ENCODE results near the gene SERTAD2. TPM values are rescaled to one million over a fixed set of nuclear protein-coding genes. Genes with fewer than 3 reads are reported as not detected.

The SERTAD2 gene
- 27.2 and 73.8 TPM in 2 replicates for total RNA-seq (2014; rRNA removed; shearing (Covaris generic); ENCODE audit: low replicate concordance)

DNA sequence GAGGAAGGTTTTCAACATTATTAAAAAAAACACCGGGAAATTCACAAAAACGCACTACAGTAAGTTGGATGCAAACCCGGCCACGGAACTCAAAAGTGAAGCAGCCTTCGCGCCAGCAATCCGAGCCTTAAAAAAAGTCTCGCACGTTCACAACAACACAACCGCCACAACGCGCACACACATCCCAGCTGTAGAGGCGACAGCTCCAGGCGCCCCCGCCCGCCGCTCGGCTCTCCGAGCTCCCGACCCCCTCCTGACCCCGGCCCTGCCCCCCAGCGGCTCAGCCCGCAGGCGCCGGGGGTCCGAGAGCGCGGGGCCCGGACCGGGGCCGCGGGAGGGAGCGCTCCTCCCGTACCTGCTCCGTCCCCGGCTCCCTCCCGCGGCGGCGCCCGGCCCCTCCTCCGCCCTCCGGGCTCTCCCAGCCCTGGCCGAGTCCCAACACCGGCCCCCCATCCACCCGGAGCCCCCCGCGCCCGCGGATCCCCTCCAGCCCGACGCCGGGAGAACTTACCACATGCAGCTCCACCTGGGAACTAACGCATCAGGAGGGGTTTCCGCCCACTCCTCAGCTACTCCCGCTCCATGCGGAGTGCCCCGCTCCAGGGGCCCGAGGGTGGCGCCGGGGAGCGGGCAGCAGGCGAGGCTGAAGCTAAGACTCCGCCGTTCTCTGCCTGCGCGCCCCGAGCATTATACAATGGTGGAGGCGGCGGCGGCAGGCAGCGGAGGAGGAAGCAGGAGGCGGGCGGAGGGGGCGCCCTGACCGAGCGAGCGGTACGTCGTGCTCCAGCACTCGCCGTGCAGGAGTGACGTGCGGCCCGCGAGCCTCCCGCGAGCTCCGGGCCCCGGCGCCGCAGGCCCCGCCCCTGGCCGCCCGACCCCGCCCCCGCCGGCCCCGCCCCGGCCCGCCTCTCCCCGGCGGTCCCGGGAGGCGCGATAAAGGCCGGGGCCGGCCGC lies at the start of gene SERTAD2:
Gene SERTAD2, minus strand, starts transcription at position 805 of the 954 bp plus-strand sequence. CDS start 17,042 bp downstream, outside the sequence.
- H4K20me1 ChIP-seq (ENCODE audit: insufficient read depth, low read depth, low read length), result peaks cover 43% of the 10 kb centered on the region
- no peaks in the 10 kb centered on the region for H3K36me3 ChIP-seq (ENCODE audit: insufficient read depth, low read length)
- peak within 1 kb of the TSS; percentile 83 for H3K4me3 ChIP-seq (ENCODE audit: low read length)
- H3K9ac ChIP-seq (ENCODE audit: low read length), result peak within 1 kb of the TSS; percentile 92
- no peaks in the 10 kb centered on the region for H3K27me3 ChIP-seq (ENCODE audit: low read length)
- no peaks in the 10 kb centered on the region for H3K9me2 ChIP-seq (replicated peaks; ENCODE audit: insufficient read depth, low read length)
- H3K79me2 ChIP-seq (ENCODE audit: low read length), result peaks cover 65% of the 10 kb centered on the region
- H3K4me2 ChIP-seq (ENCODE audit: low read depth, low read length, poor library complexity, severe bottlenecking), result peak within 1 kb of the TSS; percentile 92
- H3K27ac ChIP-seq (ENCODE audit: low read length), result peak within 1 kb of the TSS; percentile 96
- H2AFZ ChIP-seq (ENCODE audit: low read length), result no peak within 1 kb of the TSS
- H3K4me1 ChIP-seq (ENCODE audit: low read length), result peaks cover 79% of the 10 kb centered on the region
- peak; percentile 96 for DNase-seq
- no peaks in the 10 kb centered on the region for H3K9me3 ChIP-seq (ENCODE audit: low read length)

DNA sequence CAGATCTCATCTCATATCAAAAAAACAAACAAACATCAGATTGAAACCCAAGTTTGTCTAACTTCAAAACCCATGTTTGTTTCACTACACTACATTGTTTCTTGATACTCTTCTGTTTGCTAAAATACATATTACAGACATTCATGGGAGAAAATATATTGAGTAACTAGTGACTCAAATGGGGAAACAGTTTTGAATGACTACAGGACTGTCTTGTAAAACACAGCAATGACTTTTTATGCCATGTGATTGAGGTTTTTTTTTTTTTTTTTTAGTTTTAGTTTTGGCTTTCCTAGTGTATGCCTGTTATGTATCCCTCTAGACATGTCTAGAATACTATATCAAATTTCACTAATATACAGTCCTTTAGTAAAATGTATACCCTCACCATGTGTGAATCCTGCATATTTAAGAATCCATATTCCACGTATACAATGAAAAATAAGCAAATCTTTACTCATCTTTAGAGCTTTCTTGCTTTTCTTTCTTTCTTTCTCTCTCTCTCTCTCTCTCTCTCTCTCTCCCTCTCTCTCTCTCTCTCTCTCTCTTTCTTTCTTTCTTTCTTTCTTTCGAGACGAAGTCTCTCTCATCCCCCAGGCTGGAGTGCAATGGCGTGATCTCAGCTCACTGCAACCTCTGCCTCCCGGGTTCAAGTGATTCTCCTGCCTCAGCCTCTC lies 46.6 kb upstream of the SERTAD2 start:
- no peaks in the 10 kb centered on the region for H3K36me3 ChIP-seq (ENCODE audit: insufficient read depth, low read length)
- H3K9me3 ChIP-seq (ENCODE audit: low read length), result no peaks in the 10 kb centered on the region
- H3K9me2 ChIP-seq (replicated peaks; ENCODE audit: insufficient read depth, low read length), result no peaks in the 10 kb centered on the region
- H3K4me1 ChIP-seq (ENCODE audit: low read length), result peaks cover 64% of the 10 kb centered on the region
- peaks cover 89% of the 10 kb centered on the region for H3K79me2 ChIP-seq (ENCODE audit: low read length)
- H3K4me2 ChIP-seq (ENCODE audit: low read depth, low read length, poor library complexity, severe bottlenecking), result no peak overlapping the region
- no peaks in the 10 kb centered on the region for H4K20me1 ChIP-seq (ENCODE audit: insufficient read depth, low read depth, low read length)
- peak overlapping the region; percentile 24 for H2AFZ ChIP-seq (ENCODE audit: low read length)
- no peak for DNase-seq
- no peak overlapping the region for H3K9ac ChIP-seq (ENCODE audit: low read length)
- H3K27ac ChIP-seq (ENCODE audit: low read length), result peak overlapping the region; percentile 8; the same call in 1 of the 2 replicates
- H3K4me3 ChIP-seq (ENCODE audit: low read length), result no peak overlapping the region
- no peaks in the 10 kb centered on the region for H3K27me3 ChIP-seq (ENCODE audit: low read length)

DNA sequence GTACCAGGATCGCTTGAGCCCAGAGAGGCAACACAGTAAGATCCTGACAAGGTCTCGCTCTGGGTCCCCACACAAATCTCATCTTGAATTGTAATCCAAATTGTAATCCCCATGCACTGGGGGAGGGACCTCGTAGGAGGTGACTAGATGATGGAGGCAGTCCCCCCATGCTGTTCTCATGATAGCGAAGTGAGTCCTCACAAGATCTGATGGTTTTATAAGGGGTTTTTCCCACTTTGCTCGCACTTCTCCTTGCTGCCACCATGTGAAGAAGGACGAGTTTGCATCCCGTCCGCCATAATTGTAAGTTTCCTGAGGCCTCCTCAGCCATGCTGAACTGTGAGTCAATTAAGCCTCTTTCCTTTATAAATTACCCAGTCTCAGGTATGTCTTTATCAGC lies 46.0 kb upstream of the SERTAD2 start:
- Histone ChIP-seq H3K9me3 (ENCODE audit: low read length) (no peaks in the 10 kb centered on the region), H3K27ac (ENCODE audit: low read length) (peak overlapping the region; percentile 19), H3K79me2 (ENCODE audit: low read length) (peaks cover 86% of the 10 kb centered on the region), H3K4me1 (ENCODE audit: low read length) (peaks cover 59% of the 10 kb centered on the region), H3K9ac (ENCODE audit: low read length) (no peak overlapping the region), H4K20me1 (ENCODE audit: insufficient read depth, low read depth, low read length) (no peaks in the 10 kb centered on the region), H3K27me3 (ENCODE audit: low read length) (no peaks in the 10 kb centered on the region), H3K4me3 (ENCODE audit: low read length) (no peak overlapping the region), H3K9me2 (replicated peaks; ENCODE audit: insufficient read depth, low read length) (no peaks in the 10 kb centered on the region), H2AFZ (ENCODE audit: low read length) (peak overlapping the region; percentile 24), H3K36me3 (ENCODE audit: insufficient read depth, low read length) (no peaks in the 10 kb centered on the region), H3K4me2 (ENCODE audit: low read depth, low read length, poor library complexity, severe bottlenecking) (no peak overlapping the region)
- DNase-seq, result peak; percentile 66

DNA sequence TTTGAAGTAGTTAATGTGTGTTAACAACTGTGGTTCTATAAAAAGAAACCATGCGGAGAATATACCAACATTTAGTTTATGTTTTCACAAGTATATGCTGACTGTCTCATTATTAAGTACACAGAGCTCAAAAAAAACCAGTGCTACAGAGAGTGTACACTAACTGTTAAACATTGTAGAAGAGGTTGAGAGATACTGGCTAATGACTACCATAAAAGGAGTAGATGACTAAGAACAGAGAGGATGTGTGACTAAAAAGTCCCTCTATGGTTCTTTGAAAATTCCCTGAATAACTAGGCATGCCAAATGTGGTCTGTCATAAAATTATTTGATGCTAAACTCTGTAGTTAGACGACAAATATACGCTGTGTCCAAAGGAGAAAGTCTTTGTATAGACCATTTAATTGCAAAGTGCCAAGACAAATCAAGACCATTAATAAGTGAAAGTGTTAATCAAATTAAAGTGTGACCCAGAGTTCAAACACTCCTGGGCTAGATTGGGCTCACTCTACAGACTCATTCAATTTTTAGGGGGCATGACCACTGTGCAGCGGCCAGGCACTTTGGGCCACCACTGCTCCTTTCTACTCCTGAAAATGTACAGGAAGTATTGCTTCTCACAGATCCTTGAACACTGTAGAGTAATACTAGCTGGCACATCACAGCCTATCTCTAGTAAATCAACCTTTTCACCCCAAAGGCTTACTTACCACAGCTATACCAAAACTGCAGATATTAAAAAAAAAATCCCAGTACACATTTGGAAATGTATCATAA lies 45.1 kb upstream of the SERTAD2 start:
- no peaks in the 10 kb centered on the region for H3K27me3 ChIP-seq (ENCODE audit: low read length)
- no peaks in the 10 kb centered on the region for H3K36me3 ChIP-seq (ENCODE audit: insufficient read depth, low read length)
- no peak overlapping the region for H3K9ac ChIP-seq (ENCODE audit: low read length)
- peak overlapping the region; percentile 1 for H3K4me2 ChIP-seq (ENCODE audit: low read depth, low read length, poor library complexity, severe bottlenecking)
- peaks cover 79% of the 10 kb centered on the region for H3K79me2 ChIP-seq (ENCODE audit: low read length)
- no peaks in the 10 kb centered on the region for H4K20me1 ChIP-seq (ENCODE audit: insufficient read depth, low read depth, low read length)
- peaks cover 53% of the 10 kb centered on the region for H3K4me1 ChIP-seq (ENCODE audit: low read length)
- no peaks in the 10 kb centered on the region for H3K9me2 ChIP-seq (replicated peaks; ENCODE audit: insufficient read depth, low read length)
- no peak overlapping the region; the same call in 1 of the 2 replicates for H2AFZ ChIP-seq (ENCODE audit: low read length)
- peak overlapping the region; percentile 19 for H3K27ac ChIP-seq (ENCODE audit: low read length)
- no peak overlapping the region for H3K4me3 ChIP-seq (ENCODE audit: low read length)
- no peak for DNase-seq
- no peaks in the 10 kb centered on the region for H3K9me3 ChIP-seq (ENCODE audit: low read length)

DNA sequence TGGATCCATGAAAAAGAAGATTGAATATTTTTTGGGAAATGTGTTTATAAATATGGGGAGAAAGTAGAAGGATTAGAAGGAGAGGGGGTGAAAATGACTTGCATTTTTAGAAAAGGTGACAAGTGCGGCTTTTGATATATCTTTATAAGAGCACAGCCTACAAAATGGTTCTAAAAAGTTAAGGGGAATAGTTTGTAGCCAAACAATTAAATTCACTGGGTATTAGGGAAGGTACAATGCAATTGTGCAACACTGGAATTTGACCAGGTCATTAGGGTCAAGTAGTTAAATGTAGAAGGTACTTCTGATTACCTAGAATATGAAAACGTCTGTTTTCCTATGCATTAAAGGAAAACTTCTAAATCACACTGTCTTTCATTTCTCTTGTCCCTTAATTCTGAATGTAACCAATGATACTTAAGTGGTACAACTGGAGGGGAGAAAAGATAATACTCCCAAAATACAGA lies 44.5 kb upstream of the SERTAD2 start:
- H4K20me1 ChIP-seq (ENCODE audit: insufficient read depth, low read depth, low read length), result no peaks in the 10 kb centered on the region
- H2AFZ ChIP-seq (ENCODE audit: low read length), result no peak overlapping the region
- H3K4me3 ChIP-seq (ENCODE audit: low read length), result no peak overlapping the region
- no peak overlapping the region for H3K27ac ChIP-seq (ENCODE audit: low read length)
- H3K4me2 ChIP-seq (ENCODE audit: low read depth, low read length, poor library complexity, severe bottlenecking), result no peak overlapping the region
- no peaks in the 10 kb centered on the region for H3K36me3 ChIP-seq (ENCODE audit: insufficient read depth, low read length)
- H3K4me1 ChIP-seq (ENCODE audit: low read length), result peaks cover 53% of the 10 kb centered on the region
- H3K9me2 ChIP-seq (replicated peaks; ENCODE audit: insufficient read depth, low read length), result no peaks in the 10 kb centered on the region
- H3K9me3 ChIP-seq (ENCODE audit: low read length), result no peaks in the 10 kb centered on the region
- no peak for DNase-seq
- H3K79me2 ChIP-seq (ENCODE audit: low read length), result peaks cover 74% of the 10 kb centered on the region
- no peaks in the 10 kb centered on the region for H3K27me3 ChIP-seq (ENCODE audit: low read length)
- no peak overlapping the region for H3K9ac ChIP-seq (ENCODE audit: low read length)

- H3K27ac ChIP-seq (ENCODE audit: low read length), result no peak overlapping the region
Measured at GRCh38 chr2:64697297-64698176, 43.8 kb upstream of the SERTAD2 start.

DNA sequence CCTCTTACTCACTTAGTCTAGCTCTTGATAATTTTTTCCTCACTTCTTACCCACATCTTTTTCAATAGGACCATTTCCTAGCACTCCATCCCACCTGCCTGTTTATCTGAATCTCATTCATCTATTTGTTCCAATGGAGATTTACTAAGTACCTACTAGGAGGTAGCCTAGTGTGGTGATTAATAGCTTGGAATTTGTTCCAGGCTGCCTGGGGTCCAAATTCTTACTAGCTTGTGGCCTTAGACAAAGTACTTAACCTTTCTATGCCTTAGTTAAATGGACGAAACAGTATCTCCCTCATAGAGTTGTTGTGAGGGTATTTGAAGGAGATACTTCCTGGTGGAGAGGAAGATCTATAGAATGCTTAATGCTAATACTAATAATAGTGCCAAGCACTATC lies 42.9 kb upstream of the SERTAD2 start:
- Histone ChIP-seq H3K79me2 (ENCODE audit: low read length) (peaks cover 75% of the 10 kb centered on the region), H3K4me1 (ENCODE audit: low read length) (peaks cover 58% of the 10 kb centered on the region), H3K9ac (ENCODE audit: low read length) (no peak overlapping the region), H3K9me3 (ENCODE audit: low read length) (no peaks in the 10 kb centered on the region), H3K27me3 (ENCODE audit: low read length) (no peaks in the 10 kb centered on the region), H3K4me3 (ENCODE audit: low read length) (no peak overlapping the region), H2AFZ (ENCODE audit: low read length) (no peak overlapping the region), H3K9me2 (replicated peaks; ENCODE audit: insufficient read depth, low read length) (no peaks in the 10 kb centered on the region), H3K27ac (ENCODE audit: low read length) (peak overlapping the region; percentile 50), H3K4me2 (ENCODE audit: low read depth, low read length, poor library complexity, severe bottlenecking) (no peak overlapping the region), H4K20me1 (ENCODE audit: insufficient read depth, low read depth, low read length) (no peaks in the 10 kb centered on the region), H3K36me3 (ENCODE audit: insufficient read depth, low read length) (no peaks in the 10 kb centered on the region)
- DNase-seq, result no peak

More at GRCh38 chr2:64697297-64698176, 43.8 kb upstream of the SERTAD2 start:
- Histone ChIP-seq H3K79me2 (ENCODE audit: low read length) (peaks cover 71% of the 10 kb centered on the region), H3K4me1 (ENCODE audit: low read length) (peaks cover 53% of the 10 kb centered on the region), H3K9me3 (ENCODE audit: low read length) (no peaks in the 10 kb centered on the region), H3K27me3 (ENCODE audit: low read length) (no peaks in the 10 kb centered on the region), H3K9ac (ENCODE audit: low read length) (no peak overlapping the region), H3K4me3 (ENCODE audit: low read length) (no peak overlapping the region), H4K20me1 (ENCODE audit: insufficient read depth, low read depth, low read length) (no peaks in the 10 kb centered on the region), H3K9me2 (replicated peaks; ENCODE audit: insufficient read depth, low read length) (no peaks in the 10 kb centered on the region), H3K4me2 (ENCODE audit: low read depth, low read length, poor library complexity, severe bottlenecking) (no peak overlapping the region), H3K36me3 (ENCODE audit: insufficient read depth, low read length) (no peaks in the 10 kb centered on the region), H2AFZ (ENCODE audit: low read length) (no peak overlapping the region)
- no peak for DNase-seq

Data from Karpas-422 (cell line).